NCI-H2196 treated with DMSO at 0.1 percent for 48 hours (cell line): ENCODE results near the gene ECE1.

Source experiments
- DNase-seq: peaks from one replicate; lab custom pipeline; 2025; ENCODE audit not compliant: unreplicated experiment; lab: John Stamatoyannopoulos, UW

The ECE1 gene

DNA sequence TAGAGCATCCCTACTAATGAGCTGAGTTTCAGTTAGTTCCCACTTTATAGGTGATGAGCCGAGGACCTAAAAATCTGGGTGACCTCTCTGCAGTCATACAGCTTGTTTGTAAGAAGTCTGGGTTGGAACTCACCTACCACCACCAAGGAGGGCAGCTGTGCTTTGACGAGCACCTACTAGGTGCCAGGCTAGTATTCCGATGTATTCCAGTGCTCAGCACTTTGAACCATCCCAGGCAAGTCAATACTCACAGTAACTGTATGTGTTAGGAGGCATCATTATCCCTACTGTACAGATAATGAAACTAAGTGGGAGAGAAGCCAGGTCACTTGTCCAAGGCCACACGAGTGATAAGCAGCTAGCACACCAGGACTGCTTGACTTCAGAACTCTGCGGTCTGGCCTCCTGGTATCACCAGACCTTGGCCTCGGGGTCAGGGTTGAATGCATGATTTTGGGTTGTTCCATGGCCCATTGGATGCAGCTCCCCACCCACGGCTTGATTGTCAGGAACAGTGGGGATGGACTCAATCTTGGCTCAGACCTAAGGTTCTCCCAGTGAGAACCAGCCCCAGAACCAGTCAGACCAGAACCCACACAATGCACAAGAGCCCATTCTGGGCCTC lies 20.7 kb downstream of the ECE1 start:
- no peak for DNase-seq

- DNase-seq: peak; percentile 81
Observed at GRCh38 chr1:21268281-21269239, 21.7 kb downstream of the ECE1 start.

DNA sequence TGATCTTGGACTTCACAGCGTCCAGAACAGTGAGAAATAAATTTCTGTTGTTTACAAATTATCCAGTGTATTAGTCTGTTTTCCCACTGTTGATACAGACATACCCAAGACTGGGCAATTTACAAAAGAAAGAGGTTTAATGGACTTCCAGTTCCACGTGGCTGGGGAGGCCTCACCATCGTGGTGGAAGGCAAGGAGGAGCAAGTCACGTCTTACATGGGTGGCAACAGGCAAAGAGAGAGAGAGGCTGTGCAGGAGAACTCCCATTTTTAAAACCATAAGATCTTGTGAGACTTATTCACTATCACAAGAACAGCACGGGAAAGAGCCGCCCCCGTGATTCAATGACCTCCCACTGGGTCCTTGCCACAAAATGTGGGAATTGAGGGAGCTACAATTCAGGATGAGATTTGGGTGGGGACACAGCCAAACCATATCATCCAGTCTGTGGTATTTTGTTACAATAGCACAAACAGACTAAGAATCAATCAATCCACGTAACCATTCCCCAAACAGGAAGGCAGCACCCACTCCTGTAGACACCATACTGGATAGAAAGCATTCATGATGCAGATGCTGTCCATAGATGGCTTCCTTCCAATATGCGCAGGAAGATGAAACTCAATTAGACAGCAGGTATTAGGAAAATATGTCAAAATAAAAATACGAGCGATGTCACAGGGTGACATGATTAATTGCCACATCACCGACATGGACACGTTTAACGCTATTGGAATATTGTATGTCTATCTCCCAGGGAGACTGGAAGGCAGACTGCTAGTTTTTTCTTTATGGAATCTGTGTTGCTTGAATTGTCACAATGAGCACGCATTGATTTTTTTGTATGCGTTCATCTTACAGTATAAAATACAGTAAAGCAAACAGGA lies 22.8 kb downstream of the ECE1 start:
- DNase-seq: no peak

DNA sequence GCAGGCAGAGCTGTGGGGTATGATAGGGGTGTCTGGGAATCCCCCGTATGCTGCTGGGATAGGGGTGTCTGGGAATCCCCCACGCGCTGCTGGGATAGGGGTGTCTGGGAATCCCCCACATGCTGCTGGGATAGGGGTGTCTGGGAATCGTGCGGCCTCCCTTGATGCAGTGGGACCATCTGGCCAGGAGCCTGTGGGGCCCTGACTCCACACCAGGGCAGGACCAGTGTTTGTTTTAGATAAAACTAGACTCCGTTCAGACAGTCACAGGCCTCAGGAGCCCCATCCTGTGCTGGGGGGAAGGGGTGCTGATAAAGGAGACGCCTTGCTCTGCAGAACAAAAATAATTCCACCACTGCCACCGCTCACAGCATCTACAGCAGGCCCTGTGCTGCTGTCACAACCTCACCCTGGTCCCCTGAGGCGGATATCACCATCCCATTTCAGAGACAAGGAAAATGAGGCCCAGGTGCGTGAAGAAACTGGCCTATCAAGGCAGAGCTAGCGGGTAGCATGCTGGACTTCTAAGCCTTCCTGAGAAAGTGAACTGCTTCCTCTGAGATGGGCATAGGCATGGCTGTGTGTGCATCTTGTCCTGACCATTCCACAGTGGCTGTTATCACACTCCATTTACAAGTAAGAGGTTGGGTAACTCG lies 24.0 kb downstream of the ECE1 start:
- no peak for DNase-seq

- no peak for DNase-seq
Observed at GRCh38 chr1:21265644-21266043, 24.6 kb downstream of the ECE1 start.

DNA sequence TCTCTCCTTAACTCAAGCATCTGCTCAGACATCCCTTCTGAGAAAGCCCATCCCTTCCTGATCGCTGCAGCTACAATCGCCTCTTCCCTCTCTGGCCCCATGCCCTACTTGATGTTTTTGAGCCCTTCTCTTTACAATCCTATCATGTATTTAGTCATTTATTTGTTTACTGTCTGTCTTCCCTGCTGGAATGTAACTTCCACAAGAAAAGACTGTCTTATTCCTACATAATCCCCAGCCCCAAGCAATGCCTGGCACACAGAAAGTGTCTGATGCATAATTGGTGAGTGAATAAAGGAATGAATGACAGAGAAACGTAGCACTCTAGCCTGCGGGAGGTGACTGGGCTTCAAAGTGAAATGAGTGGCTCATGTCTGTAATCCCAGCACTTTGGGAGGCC lies 25.4 kb downstream of the ECE1 start:
- no peak for DNase-seq

- DNase-seq: no peak
Observed at GRCh38 chr1:21263653-21264225, 26.5 kb downstream of the ECE1 start.

DNA sequence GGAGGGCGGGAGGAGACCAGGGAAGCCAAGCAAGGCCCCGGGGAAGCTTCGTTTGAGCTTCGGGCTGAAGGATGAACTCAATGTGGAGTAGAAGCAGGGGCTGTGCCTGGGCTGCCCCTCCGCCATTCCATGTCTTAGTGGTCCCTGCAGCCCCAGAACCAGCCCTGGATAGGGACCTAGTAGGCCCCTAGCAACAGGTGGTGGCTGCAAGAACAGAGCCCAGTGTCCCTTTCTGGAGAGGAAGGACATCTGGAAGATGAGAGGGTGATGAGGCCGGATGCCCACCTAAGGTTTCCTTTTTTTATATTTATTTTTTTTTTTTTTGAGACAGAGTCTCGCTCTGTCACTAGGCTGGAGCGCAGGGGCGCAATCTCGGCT lies 27.2 kb downstream of the ECE1 start:
- no peak for DNase-seq

GRCh38 chr1:21262293-21263051 lies 27.8 kb downstream of the ECE1 start:
- DNase-seq: no peak

GRCh38 chr1:21261551-21262292 lies 28.5 kb downstream of the ECE1 start:
- no peak for DNase-seq

GRCh38 chr1:21260405-21261125 lies 29.7 kb downstream of the ECE1 start:
- no peak for DNase-seq

DNA sequence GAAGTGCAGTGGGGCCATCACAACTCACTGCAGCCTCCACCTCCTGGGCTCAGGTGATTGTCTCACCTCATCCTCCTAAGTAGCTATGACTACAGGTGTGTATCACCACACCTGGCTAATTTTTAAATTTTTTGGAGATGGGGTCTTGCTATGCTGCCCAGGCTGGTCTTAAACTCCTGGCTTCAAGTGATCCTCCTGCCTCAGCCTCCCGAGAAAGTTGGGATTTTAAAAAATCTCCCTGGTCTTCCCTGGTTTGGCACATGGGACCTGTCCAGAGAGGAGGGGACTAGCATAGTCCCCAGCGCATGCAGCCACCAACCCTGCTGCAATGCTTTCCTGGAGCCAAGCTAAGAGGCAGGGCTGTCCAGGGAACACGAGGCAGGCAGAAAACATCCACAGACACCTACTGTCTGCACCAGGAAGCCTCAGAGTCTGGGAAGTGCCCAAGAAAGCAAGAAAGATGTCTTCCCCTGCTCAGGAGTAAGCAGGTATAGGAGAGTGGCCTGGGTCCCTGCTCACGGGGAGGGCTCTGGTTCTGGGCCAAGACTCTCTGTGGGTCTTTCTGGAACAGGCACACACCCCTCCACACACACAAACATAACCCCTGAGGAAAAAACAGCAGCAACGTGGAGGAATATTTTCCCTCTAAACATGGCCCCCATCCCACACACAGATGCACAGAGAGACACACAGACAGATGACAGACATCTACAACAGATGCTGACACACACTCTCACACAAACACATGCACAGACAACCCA lies 30.8 kb downstream of the ECE1 start:
- no peak for DNase-seq

GRCh38 chr1:21258331-21259134 lies 31.7 kb downstream of the ECE1 start:
- DNase-seq: no peak

GRCh38 chr1:21257431-21258135 lies 32.7 kb downstream of the ECE1 start:
- DNase-seq: no peak

DNA sequence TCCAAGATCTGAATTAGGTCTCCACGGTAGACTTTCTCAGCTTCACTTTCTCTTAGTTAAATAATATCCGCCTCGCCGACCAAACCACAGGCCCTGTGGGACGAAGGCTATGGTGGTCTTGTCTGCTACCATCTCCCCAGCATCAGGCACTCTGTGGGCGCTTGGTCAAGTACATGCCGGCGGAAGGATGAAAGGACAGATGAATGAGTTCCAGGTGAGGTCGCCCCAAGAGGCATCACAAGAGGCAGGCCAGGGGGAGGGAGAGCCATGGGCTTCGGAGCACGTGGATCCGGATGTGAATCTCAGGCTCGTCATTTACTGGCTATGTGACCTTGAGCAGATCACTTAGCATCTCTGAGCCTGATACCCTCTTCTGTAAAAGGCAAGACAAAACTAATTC lies 33.5 kb downstream of the ECE1 start:
- no peak for DNase-seq

- DNase-seq: no peak
Observed at GRCh38 chr1:21255943-21256320, 34.3 kb downstream of the ECE1 start.
